ENCODE results near the gene DERL2. TPM values are rescaled to one million over a fixed set of nuclear protein-coding genes. Genes with fewer than 3 reads are reported as not detected.

The DERL2 gene
- total and polyA plus RNA-seq, 2 experiments from 2014 or later = 65.0 to 113 TPM

DNA sequence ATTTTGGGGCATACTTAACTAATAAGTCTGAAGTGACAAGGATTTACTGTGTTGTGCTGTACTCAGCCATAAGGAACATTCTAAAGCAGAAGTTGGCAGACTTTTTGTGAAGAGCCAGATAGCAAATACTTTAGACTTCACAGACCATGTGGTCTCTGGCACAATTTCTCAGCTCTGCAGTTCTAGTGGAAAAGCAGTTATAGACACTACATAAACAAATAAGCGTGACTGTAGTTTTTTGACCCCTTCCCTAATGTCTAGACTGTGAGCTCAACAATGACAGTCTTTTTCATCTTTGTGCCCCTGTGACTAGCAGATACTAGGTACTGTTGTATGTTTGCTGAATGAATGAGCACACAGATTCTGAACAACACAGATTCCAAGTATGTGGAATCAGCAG lies 61.1 kb downstream of the DERL2 start:
- peaks cover 26% of the 10 kb centered on the region for H4K20me1 ChIP-seq (replicated peaks; ENCODE audit: insufficient read depth)
- no peak overlapping the region for H2AFZ ChIP-seq
- H3K4me1 ChIP-seq (ENCODE audit: insufficient read depth) = peaks cover 8% of the 10 kb centered on the region
- Mint-ChIP-seq H3K27ac (no peak overlapping the region), H3K4me3 (no peak overlapping the region), H3K36me3 (ENCODE audit: low read depth) (peaks cover 96% of the 10 kb centered on the region), H3K9me3 (no peaks in the 10 kb centered on the region), H3K27me3 (ENCODE audit: insufficient read depth, low read depth, poor library complexity) (peaks cover under 1% of the 10 kb centered on the region), H3K4me1 (peaks cover 6% of the 10 kb centered on the region)
- H3K36me3 ChIP-seq (ENCODE audit: insufficient read depth) = peaks cover 66% of the 10 kb centered on the region
- no peak overlapping the region for H3K4me3 ChIP-seq
- no peak overlapping the region for H3K4me2 ChIP-seq
- 0 out of 2 replicates have a peak, but pooled peaks cover 8% of the 10 kb centered on the region for H3F3A ChIP-seq (replicated peaks; ENCODE audit: low read depth)
- no peaks in the 10 kb centered on the region for H3K27me3 ChIP-seq (ENCODE audit: insufficient read depth)
- H3K79me2 ChIP-seq (replicated peaks; ENCODE audit: insufficient read depth) = peaks cover 42% of the 10 kb centered on the region
- ATAC-seq = no peak
- no peaks in the 10 kb centered on the region for H3K9me2 ChIP-seq (ENCODE audit: insufficient read depth)
- no peak overlapping the region for H3K27ac ChIP-seq (ENCODE audit: low read depth)
- DNase-seq (ENCODE audit: low spot score) = no peak
- TF ChIP-seq EZH2phosphoT487 (IDR thresholded peaks at IDR 0.05; ENCODE audit: unreplicated experiment) (no peak), ZNF331 (CRISPR knock-in tag; IDR thresholded peaks at IDR 0.05; ENCODE audit: low read depth) (no peak), ZNF114 (CRISPR knock-in tag; IDR thresholded peaks at IDR 0.05) (no peak), JUNB (IDR thresholded peaks at IDR 0.05; ENCODE audit: unreplicated experiment) (no peak), CREB1 (CRISPR knock-in tag; IDR thresholded peaks at IDR 0.05; ENCODE audit: low read depth) (no peak), NANOG (IDR thresholded peaks at IDR 0.05; ENCODE audit: borderline replicate concordance) (no peak), STAT1 (IDR thresholded peaks at IDR 0.05; ENCODE audit: unreplicated experiment) (no peak), POLR2AphosphoS5 (IDR thresholded peaks at IDR 0.05; ENCODE audit: low read depth) (no peak), EZH2 (IDR thresholded peaks at IDR 0.05; ENCODE audit: low read depth, unreplicated experiment) (no peak)
- TF ChIP-seq, protein P1, sequence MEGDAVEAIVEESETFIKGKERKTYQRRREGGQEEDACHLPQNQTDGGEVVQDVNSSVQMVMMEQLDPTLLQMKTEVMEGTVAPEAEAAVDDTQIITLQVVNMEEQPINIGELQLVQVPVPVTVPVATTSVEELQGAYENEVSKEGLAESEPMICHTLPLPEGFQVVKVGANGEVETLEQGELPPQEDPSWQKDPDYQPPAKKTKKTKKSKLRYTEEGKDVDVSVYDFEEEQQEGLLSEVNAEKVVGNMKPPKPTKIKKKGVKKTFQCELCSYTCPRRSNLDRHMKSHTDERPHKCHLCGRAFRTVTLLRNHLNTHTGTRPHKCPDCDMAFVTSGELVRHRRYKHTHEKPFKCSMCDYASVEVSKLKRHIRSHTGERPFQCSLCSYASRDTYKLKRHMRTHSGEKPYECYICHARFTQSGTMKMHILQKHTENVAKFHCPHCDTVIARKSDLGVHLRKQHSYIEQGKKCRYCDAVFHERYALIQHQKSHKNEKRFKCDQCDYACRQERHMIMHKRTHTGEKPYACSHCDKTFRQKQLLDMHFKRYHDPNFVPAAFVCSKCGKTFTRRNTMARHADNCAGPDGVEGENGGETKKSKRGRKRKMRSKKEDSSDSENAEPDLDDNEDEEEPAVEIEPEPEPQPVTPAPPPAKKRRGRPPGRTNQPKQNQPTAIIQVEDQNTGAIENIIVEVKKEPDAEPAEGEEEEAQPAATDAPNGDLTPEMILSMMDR (conservative IDR thresholded peaks at IDR 0.05; ENCODE audit: low read depth in 2 of 2) = no peak
- TF ChIP-seq, protein P2, sequence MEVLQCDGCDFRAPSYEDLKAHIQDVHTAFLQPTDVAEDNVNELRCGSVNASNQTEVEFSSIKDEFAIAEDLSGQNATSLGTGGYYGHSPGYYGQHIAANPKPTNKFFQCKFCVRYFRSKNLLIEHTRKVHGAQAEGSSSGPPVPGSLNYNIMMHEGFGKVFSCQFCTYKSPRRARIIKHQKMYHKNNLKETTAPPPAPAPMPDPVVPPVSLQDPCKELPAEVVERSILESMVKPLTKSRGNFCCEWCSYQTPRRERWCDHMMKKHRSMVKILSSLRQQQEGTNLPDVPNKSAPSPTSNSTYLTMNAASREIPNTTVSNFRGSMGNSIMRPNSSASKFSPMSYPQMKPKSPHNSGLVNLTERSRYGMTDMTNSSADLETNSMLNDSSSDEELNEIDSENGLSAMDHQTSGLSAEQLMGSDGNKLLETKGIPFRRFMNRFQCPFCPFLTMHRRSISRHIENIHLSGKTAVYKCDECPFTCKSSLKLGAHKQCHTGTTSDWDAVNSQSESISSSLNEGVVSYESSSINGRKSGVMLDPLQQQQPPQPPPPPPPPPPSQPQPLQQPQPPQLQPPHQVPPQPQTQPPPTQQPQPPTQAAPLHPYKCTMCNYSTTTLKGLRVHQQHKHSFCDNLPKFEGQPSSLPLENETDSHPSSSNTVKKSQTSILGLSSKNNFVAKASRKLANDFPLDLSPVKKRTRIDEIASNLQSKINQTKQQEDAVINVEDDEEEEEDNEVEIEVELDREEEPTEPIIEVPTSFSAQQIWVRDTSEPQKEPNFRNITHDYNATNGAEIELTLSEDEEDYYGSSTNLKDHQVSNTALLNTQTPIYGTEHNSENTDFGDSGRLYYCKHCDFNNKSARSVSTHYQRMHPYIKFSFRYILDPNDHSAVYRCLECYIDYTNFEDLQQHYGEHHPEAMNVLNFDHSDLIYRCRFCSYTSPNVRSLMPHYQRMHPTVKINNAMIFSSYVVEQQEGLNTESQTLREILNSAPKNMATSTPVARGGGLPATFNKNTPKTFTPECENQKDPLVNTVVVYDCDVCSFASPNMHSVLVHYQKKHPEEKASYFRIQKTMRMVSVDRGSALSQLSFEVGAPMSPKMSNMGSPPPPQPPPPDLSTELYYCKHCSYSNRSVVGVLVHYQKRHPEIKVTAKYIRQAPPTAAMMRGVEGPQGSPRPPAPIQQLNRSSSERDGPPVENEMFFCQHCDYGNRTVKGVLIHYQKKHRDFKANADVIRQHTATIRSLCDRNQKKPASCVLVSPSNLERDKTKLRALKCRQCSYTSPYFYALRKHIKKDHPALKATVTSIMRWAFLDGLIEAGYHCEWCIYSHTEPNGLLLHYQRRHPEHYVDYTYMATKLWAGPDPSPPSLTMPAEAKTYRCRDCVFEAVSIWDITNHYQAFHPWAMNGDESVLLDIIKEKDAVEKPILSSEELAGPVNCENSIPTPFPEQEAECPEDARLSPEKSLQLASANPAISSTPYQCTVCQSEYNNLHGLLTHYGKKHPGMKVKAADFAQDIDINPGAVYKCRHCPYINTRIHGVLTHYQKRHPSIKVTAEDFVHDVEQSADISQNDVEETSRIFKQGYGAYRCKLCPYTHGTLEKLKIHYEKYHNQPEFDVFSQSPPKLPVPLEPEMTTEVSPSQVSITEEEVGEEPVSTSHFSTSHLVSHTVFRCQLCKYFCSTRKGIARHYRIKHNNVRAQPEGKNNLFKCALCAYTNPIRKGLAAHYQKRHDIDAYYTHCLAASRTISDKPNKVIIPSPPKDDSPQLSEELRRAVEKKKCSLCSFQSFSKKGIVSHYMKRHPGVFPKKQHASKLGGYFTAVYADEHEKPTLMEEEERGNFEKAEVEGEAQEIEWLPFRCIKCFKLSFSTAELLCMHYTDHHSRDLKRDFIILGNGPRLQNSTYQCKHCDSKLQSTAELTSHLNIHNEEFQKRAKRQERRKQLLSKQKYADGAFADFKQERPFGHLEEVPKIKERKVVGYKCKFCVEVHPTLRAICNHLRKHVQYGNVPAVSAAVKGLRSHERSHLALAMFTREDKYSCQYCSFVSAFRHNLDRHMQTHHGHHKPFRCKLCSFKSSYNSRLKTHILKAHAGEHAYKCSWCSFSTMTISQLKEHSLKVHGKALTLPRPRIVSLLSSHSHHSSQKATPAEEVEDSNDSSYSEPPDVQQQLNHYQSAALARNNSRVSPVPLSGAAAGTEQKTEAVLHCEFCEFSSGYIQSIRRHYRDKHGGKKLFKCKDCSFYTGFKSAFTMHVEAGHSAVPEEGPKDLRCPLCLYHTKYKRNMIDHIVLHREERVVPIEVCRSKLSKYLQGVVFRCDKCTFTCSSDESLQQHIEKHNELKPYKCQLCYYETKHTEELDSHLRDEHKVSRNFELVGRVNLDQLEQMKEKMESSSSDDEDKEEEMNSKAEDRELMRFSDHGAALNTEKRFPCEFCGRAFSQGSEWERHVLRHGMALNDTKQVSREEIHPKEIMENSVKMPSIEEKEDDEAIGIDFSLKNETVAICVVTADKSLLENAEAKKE (CRISPR knock-in tag; IDR thresholded peaks at IDR 0.05) = no peak
- TF ChIP-seq, protein P3, sequence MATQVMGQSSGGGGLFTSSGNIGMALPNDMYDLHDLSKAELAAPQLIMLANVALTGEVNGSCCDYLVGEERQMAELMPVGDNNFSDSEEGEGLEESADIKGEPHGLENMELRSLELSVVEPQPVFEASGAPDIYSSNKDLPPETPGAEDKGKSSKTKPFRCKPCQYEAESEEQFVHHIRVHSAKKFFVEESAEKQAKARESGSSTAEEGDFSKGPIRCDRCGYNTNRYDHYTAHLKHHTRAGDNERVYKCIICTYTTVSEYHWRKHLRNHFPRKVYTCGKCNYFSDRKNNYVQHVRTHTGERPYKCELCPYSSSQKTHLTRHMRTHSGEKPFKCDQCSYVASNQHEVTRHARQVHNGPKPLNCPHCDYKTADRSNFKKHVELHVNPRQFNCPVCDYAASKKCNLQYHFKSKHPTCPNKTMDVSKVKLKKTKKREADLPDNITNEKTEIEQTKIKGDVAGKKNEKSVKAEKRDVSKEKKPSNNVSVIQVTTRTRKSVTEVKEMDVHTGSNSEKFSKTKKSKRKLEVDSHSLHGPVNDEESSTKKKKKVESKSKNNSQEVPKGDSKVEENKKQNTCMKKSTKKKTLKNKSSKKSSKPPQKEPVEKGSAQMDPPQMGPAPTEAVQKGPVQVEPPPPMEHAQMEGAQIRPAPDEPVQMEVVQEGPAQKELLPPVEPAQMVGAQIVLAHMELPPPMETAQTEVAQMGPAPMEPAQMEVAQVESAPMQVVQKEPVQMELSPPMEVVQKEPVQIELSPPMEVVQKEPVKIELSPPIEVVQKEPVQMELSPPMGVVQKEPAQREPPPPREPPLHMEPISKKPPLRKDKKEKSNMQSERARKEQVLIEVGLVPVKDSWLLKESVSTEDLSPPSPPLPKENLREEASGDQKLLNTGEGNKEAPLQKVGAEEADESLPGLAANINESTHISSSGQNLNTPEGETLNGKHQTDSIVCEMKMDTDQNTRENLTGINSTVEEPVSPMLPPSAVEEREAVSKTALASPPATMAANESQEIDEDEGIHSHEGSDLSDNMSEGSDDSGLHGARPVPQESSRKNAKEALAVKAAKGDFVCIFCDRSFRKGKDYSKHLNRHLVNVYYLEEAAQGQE (IDR thresholded peaks at IDR 0.05; ENCODE audit: unreplicated experiment) = no peak
- TF ChIP-seq, protein P4, sequence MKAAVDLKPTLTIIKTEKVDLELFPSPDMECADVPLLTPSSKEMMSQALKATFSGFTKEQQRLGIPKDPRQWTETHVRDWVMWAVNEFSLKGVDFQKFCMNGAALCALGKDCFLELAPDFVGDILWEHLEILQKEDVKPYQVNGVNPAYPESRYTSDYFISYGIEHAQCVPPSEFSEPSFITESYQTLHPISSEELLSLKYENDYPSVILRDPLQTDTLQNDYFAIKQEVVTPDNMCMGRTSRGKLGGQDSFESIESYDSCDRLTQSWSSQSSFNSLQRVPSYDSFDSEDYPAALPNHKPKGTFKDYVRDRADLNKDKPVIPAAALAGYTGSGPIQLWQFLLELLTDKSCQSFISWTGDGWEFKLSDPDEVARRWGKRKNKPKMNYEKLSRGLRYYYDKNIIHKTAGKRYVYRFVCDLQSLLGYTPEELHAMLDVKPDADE (IDR thresholded peaks at IDR 0.05) = no peak

Data from GM23338 (cell line).